ENCODE measurements around the gene ASPA. TPM values are rescaled to one million over a fixed set of nuclear protein-coding genes. Genes with fewer than 3 reads are reported as not detected.

Gene ASPA
- total and polyA plus RNA-seq, 2 of the 13 experiments (the other 11 are each of a cell fraction or from before 2014, with no cell fraction given): not detected

DNA sequence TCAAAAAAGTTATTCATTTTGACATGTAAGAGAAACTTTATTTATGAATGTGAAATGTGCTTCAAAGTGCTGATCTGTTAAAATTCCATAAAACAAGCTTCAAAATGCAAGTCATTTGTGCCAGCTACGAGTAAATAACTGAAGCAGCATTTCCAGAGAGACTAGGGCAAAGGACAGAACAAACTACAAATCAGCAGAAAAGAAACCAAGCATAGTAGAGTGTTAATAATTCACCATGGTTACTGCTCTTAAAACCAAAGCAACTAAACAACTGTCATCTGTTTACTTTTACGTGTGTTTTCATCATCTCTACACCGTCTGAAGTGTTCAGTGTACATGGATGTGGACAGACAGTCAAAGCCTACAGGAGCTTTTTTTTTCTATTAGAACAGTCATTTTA lies 1.6 kb upstream of the ASPA start (continued):
- TF ChIP-seq, protein P1, sequence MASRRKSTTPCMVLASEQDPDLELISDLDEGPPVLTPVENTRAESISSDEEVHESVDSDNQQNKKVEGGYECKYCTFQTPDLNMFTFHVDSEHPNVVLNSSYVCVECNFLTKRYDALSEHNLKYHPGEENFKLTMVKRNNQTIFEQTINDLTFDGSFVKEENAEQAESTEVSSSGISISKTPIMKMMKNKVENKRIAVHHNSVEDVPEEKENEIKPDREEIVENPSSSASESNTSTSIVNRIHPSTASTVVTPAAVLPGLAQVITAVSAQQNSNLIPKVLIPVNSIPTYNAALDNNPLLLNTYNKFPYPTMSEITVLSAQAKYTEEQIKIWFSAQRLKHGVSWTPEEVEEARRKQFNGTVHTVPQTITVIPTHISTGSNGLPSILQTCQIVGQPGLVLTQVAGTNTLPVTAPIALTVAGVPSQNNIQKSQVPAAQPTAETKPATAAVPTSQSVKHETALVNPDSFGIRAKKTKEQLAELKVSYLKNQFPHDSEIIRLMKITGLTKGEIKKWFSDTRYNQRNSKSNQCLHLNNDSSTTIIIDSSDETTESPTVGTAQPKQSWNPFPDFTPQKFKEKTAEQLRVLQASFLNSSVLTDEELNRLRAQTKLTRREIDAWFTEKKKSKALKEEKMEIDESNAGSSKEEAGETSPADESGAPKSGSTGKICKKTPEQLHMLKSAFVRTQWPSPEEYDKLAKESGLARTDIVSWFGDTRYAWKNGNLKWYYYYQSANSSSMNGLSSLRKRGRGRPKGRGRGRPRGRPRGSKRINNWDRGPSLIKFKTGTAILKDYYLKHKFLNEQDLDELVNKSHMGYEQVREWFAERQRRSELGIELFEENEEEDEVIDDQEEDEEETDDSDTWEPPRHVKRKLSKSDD (CRISPR knock-in tag; IDR thresholded peaks at IDR 0.05; ENCODE audit: low read depth): no peak
- TF ChIP-seq, protein P2, sequence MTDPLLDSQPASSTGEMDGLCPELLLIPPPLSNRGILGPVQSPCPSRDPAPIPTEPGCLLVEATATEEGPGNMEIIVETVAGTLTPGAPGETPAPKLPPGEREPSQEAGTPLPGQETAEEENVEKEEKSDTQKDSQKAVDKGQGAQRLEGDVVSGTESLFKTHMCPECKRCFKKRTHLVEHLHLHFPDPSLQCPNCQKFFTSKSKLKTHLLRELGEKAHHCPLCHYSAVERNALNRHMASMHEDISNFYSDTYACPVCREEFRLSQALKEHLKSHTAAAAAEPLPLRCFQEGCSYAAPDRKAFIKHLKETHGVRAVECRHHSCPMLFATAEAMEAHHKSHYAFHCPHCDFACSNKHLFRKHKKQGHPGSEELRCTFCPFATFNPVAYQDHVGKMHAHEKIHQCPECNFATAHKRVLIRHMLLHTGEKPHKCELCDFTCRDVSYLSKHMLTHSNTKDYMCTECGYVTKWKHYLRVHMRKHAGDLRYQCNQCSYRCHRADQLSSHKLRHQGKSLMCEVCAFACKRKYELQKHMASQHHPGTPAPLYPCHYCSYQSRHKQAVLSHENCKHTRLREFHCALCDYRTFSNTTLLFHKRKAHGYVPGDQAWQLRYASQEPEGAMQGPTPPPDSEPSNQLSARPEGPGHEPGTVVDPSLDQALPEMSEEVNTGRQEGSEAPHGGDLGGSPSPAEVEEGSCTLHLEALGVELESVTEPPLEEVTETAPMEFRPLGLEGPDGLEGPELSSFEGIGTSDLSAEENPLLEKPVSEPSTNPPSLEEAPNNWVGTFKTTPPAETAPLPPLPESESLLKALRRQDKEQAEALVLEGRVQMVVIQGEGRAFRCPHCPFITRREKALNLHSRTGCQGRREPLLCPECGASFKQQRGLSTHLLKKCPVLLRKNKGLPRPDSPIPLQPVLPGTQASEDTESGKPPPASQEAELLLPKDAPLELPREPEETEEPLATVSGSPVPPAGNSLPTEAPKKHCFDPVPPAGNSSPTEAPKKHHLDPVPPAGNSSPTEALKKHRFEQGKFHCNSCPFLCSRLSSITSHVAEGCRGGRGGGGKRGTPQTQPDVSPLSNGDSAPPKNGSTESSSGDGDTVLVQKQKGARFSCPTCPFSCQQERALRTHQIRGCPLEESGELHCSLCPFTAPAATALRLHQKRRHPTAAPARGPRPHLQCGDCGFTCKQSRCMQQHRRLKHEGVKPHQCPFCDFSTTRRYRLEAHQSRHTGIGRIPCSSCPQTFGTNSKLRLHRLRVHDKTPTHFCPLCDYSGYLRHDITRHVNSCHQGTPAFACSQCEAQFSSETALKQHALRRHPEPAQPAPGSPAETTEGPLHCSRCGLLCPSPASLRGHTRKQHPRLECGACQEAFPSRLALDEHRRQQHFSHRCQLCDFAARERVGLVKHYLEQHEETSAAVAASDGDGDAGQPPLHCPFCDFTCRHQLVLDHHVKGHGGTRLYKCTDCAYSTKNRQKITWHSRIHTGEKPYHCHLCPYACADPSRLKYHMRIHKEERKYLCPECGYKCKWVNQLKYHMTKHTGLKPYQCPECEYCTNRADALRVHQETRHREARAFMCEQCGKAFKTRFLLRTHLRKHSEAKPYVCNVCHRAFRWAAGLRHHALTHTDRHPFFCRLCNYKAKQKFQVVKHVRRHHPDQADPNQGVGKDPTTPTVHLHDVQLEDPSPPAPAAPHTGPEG (CRISPR knock-in tag; IDR thresholded peaks at IDR 0.05): no peak
- no peak for TF ChIP-seq ZNF883 (CRISPR knock-in tag; IDR thresholded peaks at IDR 0.05; ENCODE audit: not compliant biosample characterization)
- TF ChIP-seq, protein P3, sequence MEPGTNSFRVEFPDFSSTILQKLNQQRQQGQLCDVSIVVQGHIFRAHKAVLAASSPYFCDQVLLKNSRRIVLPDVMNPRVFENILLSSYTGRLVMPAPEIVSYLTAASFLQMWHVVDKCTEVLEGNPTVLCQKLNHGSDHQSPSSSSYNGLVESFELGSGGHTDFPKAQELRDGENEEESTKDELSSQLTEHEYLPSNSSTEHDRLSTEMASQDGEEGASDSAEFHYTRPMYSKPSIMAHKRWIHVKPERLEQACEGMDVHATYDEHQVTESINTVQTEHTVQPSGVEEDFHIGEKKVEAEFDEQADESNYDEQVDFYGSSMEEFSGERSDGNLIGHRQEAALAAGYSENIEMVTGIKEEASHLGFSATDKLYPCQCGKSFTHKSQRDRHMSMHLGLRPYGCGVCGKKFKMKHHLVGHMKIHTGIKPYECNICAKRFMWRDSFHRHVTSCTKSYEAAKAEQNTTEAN (CRISPR knock-in tag; conservative IDR thresholded peaks at IDR 0.05): no peak
- TF ChIP-seq SSRP1 (CRISPR knock-in tag; IDR thresholded peaks at IDR 0.05): no peak
- no peak for TF ChIP-seq BRCA1 (CRISPR knock-in tag; IDR thresholded peaks at IDR 0.05)
- TF ChIP-seq ARID2 (CRISPR knock-in tag; IDR thresholded peaks at IDR 0.05; ENCODE audit: borderline replicate concordance): no peak
- TF ChIP-seq TCF7 (IDR thresholded peaks at IDR 0.05; ENCODE audit: low read depth): no peak
- no peak for TF ChIP-seq ZNF468 (CRISPR knock-in tag; IDR thresholded peaks at IDR 0.05)
- TF ChIP-seq KAT2B (IDR thresholded peaks at IDR 0.05; ENCODE audit: borderline replicate concordance, low read depth, low read length): no peak
- TF ChIP-seq AKAP8 (CRISPR knock-in tag; IDR thresholded peaks at IDR 0.05): no peak
- no peak for TF ChIP-seq TSC22D2 (CRISPR knock-in tag; IDR thresholded peaks at IDR 0.05; ENCODE audit: borderline replicate concordance)
- no peak for TF ChIP-seq POLR2A (IDR thresholded peaks at IDR 0.05; ENCODE audit: insufficient read depth in 1 of 2, low read depth in 2 of 2, low read length in 2 of 2)
- TF ChIP-seq, protein P4, sequence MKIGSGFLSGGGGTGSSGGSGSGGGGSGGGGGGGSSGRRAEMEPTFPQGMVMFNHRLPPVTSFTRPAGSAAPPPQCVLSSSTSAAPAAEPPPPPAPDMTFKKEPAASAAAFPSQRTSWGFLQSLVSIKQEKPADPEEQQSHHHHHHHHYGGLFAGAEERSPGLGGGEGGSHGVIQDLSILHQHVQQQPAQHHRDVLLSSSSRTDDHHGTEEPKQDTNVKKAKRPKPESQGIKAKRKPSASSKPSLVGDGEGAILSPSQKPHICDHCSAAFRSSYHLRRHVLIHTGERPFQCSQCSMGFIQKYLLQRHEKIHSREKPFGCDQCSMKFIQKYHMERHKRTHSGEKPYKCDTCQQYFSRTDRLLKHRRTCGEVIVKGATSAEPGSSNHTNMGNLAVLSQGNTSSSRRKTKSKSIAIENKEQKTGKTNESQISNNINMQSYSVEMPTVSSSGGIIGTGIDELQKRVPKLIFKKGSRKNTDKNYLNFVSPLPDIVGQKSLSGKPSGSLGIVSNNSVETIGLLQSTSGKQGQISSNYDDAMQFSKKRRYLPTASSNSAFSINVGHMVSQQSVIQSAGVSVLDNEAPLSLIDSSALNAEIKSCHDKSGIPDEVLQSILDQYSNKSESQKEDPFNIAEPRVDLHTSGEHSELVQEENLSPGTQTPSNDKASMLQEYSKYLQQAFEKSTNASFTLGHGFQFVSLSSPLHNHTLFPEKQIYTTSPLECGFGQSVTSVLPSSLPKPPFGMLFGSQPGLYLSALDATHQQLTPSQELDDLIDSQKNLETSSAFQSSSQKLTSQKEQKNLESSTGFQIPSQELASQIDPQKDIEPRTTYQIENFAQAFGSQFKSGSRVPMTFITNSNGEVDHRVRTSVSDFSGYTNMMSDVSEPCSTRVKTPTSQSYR (CRISPR knock-in tag; IDR thresholded peaks at IDR 0.05; ENCODE audit: borderline replicate concordance): no peak
- TF ChIP-seq ZNF274 (CRISPR knock-in tag; IDR thresholded peaks at IDR 0.05): no peak
- TF ChIP-seq THYN1 (CRISPR knock-in tag; IDR thresholded peaks at IDR 0.05; ENCODE audit: borderline replicate concordance, low read depth): no peak
- no peak for TF ChIP-seq REPIN1 (CRISPR knock-in tag; IDR thresholded peaks at IDR 0.05; ENCODE audit: borderline replicate concordance, low read depth)
- no peak for TF ChIP-seq ZMYM3 (CRISPR knock-in tag; IDR thresholded peaks at IDR 0.05)
